GM10248 (cell line): ENCODE measurements around the gene SH2D3C.

Experiments
- CTCF ChIA-PET: fragments of 300-600 bp; sonication (Branson Sonifier 250); formaldehyde crosslinking; extraction: SDS; loops from one replicate; lab custom pipeline; 2021; ENCODE audit warnings: antibody characterized with exemption; lab: Yijun Ruan, JAX
- POLR2A ChIA-PET: fragments of 350-650 bp; sonication (Branson Sonifier 250); formaldehyde crosslinking; extraction: SDS; loops from one replicate; lab custom pipeline; 2020; ENCODE audit warnings: antibody characterized with exemption; lab: Yijun Ruan, JAX
- DNase-seq: peaks from one replicate; pipeline ENCODE4 v3.0.0; 2012; ENCODE audit errors: extremely low spot score
- TF ChIP-seq, protein P1 (sequence below): IDR thresholded peaks from 2 replicates; pipeline ENCODE4 v1.5.1; 2012; ENCODE audit warnings: mild to moderate bottlenecking, low read depth; ENCODE audit errors: extremely low read depth, missing control alignments, control extremely low read depth

Gene SH2D3C

DNA sequence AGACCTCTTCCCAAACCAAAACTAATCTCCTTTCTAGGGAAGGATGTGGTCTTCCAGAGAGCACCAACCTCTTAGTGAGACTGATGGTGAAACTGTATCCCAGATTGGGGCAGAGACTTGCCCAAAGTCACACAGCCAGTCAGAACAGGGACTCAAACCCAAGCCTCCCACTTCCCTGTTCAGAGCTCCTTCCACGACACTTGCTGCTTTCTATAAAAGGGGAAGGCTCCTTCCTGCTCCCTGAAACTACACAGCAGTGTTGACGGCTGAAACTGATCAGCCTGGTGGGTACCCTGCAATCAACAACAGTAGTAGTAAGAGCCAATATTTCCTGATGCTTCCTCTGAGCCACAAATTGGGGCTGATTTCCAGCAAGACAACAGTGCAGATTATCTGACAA lies 44.9 kb downstream of the SH2D3C start:
- DNase-seq: no peak
- POLR2A ChIA-PET: no interaction called here
- TF ChIP-seq, protein P1, sequence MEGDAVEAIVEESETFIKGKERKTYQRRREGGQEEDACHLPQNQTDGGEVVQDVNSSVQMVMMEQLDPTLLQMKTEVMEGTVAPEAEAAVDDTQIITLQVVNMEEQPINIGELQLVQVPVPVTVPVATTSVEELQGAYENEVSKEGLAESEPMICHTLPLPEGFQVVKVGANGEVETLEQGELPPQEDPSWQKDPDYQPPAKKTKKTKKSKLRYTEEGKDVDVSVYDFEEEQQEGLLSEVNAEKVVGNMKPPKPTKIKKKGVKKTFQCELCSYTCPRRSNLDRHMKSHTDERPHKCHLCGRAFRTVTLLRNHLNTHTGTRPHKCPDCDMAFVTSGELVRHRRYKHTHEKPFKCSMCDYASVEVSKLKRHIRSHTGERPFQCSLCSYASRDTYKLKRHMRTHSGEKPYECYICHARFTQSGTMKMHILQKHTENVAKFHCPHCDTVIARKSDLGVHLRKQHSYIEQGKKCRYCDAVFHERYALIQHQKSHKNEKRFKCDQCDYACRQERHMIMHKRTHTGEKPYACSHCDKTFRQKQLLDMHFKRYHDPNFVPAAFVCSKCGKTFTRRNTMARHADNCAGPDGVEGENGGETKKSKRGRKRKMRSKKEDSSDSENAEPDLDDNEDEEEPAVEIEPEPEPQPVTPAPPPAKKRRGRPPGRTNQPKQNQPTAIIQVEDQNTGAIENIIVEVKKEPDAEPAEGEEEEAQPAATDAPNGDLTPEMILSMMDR: no peak
- CTCF ChIA-PET: interaction anchor here (1.0 to 3.6 kb wide), 20 partner anchors 9 to 188 kb away, joined by 3 to 62 read pairs (median 14); partner anchors contain the start of genes CDK9, CFAP157, FPGS and PTRH1

GRCh38 chr9:127732444-127732843 lies 46.0 kb downstream of the SH2D3C start:
- TF ChIP-seq, protein P1: no peak
- no peak for DNase-seq
- ChIA-PET POLR2A (no interaction called here), CTCF (interaction anchor here (1.0 to 3.6 kb wide), 7 partner anchors 11 to 189 kb away, joined by 3 to 53 read pairs (median 5); partner anchors contain the start of genes CFAP157, PTRH1 and TTC16)

DNA sequence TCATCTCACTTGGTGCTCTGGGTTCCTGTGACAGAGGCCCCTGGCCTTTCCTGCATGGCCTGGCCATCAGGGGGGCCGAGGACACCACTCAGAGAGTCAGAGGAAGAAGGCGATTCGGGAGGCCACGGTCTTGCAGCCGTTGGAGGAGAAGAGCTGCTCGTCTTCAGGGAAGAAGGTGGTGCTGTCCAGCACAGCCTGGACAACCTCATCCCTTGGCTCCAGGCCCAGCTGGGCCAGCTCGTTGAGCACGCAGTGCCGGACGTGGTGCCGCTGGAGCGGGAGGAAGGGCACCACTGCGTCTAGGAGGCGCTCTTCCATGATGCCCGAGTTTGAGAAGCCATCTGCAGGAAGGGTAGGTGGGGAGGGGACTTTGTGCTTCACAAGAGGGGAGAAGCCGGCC lies 46.5 kb downstream of the SH2D3C start:
- ChIA-PET POLR2A (no interaction called here), CTCF (interaction anchor here (1.5 to 1.8 kb wide), 3 partner anchors 23 to 142 kb away, joined by 4 to 5 read pairs (median 4); no protein-coding TSS in a partner anchor)
- DNase-seq: no peak
- TF ChIP-seq, protein P1: no peak

GRCh38 chr9:127730799-127731410 lies 47.6 kb downstream of the SH2D3C start:
- ChIA-PET POLR2A (no interaction called here), CTCF (interaction anchor here (0.6 to 1.8 kb wide), 7 partner anchors 9 to 387 kb away, joined by 3 to 5 read pairs (median 3); no protein-coding TSS in a partner anchor)
- DNase-seq: no peak
- TF ChIP-seq, protein P1: no peak

- CTCF ChIA-PET: interaction anchor here (0.7 to 1.5 kb wide), 5 partner anchors 12 to 145 kb away, joined by 3 to 4 read pairs (median 3); no protein-coding TSS in a partner anchor
- TF ChIP-seq, protein P1: no peak
- DNase-seq: no peak
- POLR2A ChIA-PET: no interaction called here
Observed at GRCh38 chr9:127730262-127730661, 48.2 kb downstream of the SH2D3C start.

- ChIA-PET POLR2A (no interaction called here), CTCF (interaction anchor here (0.7 to 1.9 kb wide), 13 partner anchors 10 to 225 kb away, joined by 3 to 6 read pairs (median 3); partner anchors contain the start of genes PTRH1 and TTC16)
- no peak for DNase-seq
- TF ChIP-seq, protein P1: no peak
Observed at GRCh38 chr9:127729522-127730256, 48.8 kb downstream of the SH2D3C start.
